ENCODE data around the gene SLC2A4. TPM values are rescaled to one million over a fixed set of nuclear protein-coding genes. Genes with fewer than 3 reads are reported as not detected.
A peak's percentile ranks its signal among the peaks of the same experiment; 100 is the strongest.

SLC2A4 gene
- 5.8 and 6.1 TPM in 2 replicates for total RNA-seq
- long read RNA-seq, result 0 reads

DNA sequence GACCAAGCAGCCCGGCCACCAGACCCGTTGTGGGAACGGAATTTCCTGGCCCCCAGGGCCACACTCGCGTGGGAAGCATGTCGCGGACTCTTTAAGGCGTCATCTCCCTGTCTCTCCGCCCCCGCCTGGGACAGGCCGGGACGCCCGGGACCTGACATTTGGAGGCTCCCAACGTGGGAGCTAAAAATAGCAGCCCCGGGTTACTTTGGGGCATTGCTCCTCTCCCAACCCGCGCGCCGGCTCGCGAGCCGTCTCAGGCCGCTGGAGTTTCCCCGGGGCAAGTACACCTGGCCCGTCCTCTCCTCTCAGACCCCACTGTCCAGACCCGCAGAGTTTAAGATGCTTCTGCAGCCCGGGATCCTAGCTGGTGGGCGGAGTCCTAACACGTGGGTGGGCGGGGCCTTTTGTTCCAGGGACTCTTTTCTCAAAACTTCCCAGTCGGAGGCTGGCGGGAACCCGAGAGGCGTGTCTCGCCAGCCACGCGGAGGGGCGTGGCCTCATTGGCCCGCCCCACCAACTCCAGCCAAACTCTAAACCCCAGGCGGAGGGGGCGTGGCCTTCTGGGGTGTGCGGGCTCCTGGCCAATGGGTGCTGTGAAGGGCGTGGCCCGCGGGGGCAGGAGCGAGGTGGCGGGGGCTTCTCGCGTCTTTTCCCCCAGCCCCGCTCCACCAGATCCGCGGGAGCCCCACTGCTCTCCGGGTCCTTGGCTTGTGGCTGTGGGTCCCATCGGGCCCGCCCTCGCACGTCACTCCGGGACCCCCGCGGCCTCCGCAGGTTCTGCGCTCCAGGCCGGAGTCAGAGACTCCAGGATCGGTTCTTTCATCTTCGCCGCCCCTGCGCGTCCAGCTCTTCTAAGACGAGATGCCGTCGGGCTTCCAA is at the start of gene SLC2A4:
Gene SLC2A4, plus strand, starts transcription at position 645 of the 879 bp plus-strand sequence. Its CDS starts 217 bp downstream, at position 862.
- peaks cover 30% of the 10 kb centered on the region for H3K27me3 Mint-ChIP-seq (ENCODE audit: low read depth)
- TF ChIP-seq, protein P1, sequence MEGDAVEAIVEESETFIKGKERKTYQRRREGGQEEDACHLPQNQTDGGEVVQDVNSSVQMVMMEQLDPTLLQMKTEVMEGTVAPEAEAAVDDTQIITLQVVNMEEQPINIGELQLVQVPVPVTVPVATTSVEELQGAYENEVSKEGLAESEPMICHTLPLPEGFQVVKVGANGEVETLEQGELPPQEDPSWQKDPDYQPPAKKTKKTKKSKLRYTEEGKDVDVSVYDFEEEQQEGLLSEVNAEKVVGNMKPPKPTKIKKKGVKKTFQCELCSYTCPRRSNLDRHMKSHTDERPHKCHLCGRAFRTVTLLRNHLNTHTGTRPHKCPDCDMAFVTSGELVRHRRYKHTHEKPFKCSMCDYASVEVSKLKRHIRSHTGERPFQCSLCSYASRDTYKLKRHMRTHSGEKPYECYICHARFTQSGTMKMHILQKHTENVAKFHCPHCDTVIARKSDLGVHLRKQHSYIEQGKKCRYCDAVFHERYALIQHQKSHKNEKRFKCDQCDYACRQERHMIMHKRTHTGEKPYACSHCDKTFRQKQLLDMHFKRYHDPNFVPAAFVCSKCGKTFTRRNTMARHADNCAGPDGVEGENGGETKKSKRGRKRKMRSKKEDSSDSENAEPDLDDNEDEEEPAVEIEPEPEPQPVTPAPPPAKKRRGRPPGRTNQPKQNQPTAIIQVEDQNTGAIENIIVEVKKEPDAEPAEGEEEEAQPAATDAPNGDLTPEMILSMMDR (conservative IDR thresholded peaks at IDR 0.05), result no peak
- H3K4me1 Mint-ChIP-seq, result peaks cover 21% of the 10 kb centered on the region
- no peaks in the 10 kb centered on the region for H3K9me3 Mint-ChIP-seq
- H3K36me3 Mint-ChIP-seq (ENCODE audit: low read depth), result no peaks in the 10 kb centered on the region
- no peak within 1 kb of the TSS for H3K27ac Mint-ChIP-seq (ENCODE audit: unreplicated experiment)
- peak within 1 kb of the TSS; percentile 90 for H3K4me3 Mint-ChIP-seq
- peak; percentile 96 for DNase-seq (ENCODE audit: low read depth, low spot score)

DNA sequence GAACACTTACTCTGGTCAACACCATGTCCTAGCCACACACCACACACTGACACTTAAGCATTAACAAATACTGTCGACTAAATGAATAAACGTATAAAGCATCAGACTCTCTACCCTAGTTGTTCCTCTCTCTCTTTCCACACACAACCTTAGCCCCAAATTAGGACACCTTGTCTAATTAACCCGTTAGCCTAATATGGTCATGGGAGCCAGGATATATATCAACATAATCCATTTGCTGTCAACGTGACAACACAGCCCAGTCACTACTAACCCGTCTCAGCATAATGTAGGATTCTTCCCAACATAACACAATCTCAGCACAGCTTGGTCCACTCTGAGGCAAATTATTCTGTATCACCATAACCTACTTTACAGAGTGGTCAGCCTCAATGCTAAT is 49.4 kb upstream of the SLC2A4 start:
- H3K27me3 Mint-ChIP-seq (ENCODE audit: low read depth), result peaks cover 5% of the 10 kb centered on the region
- no peak overlapping the region for H3K27ac Mint-ChIP-seq (ENCODE audit: unreplicated experiment)
- H3K4me3 Mint-ChIP-seq, result peak overlapping the region; percentile 99
- peaks cover 30% of the 10 kb centered on the region for H3K36me3 Mint-ChIP-seq (ENCODE audit: low read depth)
- no peak for DNase-seq (ENCODE audit: low read depth, low spot score)
- H3K9me3 Mint-ChIP-seq, result no peaks in the 10 kb centered on the region
- peaks cover 35% of the 10 kb centered on the region for H3K4me1 Mint-ChIP-seq
- TF ChIP-seq, protein P1 (conservative IDR thresholded peaks at IDR 0.05), result no peak

DNA sequence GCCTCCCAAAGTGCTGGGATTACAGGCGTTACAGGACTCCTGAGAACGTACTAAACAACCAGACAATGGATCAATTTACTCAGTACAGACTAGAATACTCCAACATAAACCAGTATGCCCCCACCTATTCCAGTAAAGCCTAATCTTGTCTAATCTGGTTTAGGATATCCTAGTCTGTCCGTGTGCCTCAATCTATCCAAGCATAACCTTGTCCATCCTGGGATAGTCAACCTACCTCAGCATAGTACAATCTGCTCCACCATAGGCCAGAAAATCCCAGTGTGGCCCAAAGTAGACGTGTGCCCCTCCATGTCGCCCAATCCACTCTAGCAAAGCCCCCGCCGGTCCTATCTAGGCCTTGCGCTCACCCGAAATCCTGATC is 47.8 kb upstream of the SLC2A4 start:
- Mint-ChIP-seq H3K36me3 (ENCODE audit: low read depth) (peaks cover 28% of the 10 kb centered on the region), H3K27me3 (ENCODE audit: low read depth) (peaks cover 5% of the 10 kb centered on the region), H3K9me3 (no peaks in the 10 kb centered on the region), H3K4me1 (peaks cover 39% of the 10 kb centered on the region), H3K27ac (ENCODE audit: unreplicated experiment) (peak overlapping the region; percentile 99), H3K4me3 (peak overlapping the region; percentile 99)
- TF ChIP-seq, protein P1 (conservative IDR thresholded peaks at IDR 0.05), result no peak
- DNase-seq (ENCODE audit: low read depth, low spot score), result no peak

DNA sequence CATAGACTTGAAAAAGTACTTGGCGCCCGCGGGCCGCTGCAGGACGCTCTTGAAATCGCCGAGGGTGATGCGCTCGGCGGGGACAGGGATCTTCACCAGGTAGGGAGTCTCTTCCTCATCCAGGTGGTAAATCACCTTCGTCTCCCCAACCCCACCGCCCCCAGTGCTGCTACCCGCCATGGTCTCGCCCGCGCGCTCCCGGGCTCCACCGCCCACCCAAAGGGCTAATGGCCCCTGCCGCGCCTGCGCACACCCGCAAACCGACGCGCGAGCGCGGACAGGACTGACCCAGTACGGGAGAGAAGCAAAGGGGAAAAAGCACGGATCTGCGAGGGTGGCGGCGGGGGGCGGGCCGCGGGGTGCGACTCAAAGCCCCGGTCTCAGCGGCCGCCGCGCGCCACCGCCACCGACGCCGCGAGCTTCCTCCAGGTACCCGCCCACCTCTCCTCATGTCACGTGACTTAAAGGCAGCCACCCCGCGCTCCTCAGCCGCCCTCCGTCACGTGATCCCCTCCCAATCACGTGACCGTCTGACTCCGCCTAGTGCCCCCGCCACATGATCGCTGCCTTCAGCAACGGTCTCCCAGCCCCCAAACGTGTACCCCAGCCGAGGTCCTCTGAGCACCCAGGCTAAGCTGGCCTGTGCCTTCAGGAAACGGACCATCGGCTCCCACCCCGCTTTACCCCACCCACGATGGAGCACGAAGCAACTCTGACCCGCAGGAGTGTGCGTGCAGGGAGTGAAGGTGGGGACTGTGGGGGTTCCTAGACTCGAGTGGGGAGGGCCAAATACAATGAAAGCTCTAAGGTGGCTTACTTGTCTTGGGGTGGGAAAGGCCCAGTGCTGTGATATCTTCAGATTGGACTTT is 47.2 kb upstream of the SLC2A4 start, which contains the start of gene DVL2:
Gene DVL2, minus strand, starts transcription at position 435 of the 869 bp plus-strand sequence. Its CDS starts 255 bp downstream, at position 180.
- H3K27me3 Mint-ChIP-seq (ENCODE audit: low read depth), result peaks cover 5% of the 10 kb centered on the region

More for the DNA sequence above, 47.2 kb upstream of the SLC2A4 start, which contains the start of gene DVL2:
- H3K4me3 Mint-ChIP-seq, result peak within 1 kb of the TSS; percentile 99
- peak within 1 kb of the TSS; percentile 99 for H3K27ac Mint-ChIP-seq (ENCODE audit: unreplicated experiment)
- peaks cover 25% of the 10 kb centered on the region for H3K36me3 Mint-ChIP-seq (ENCODE audit: low read depth)
- TF ChIP-seq, protein P1 (conservative IDR thresholded peaks at IDR 0.05), result no peak
- peaks cover 39% of the 10 kb centered on the region for H3K4me1 Mint-ChIP-seq
- peak; percentile 87 for DNase-seq (ENCODE audit: low read depth, low spot score)
- no peaks in the 10 kb centered on the region for H3K9me3 Mint-ChIP-seq

Data from neural crest cell (in vitro differentiated cells).